Astrocyte (in vitro differentiated cells and primary cell): ENCODE data around the gene PLCXD3. TPM values are rescaled to one million over a fixed set of nuclear protein-coding genes. Genes with fewer than 3 reads are reported as not detected.
"Not testable (repeated sequence)": the region's sequence is repeated elsewhere in the genome, so short reads cannot be mapped to it uniquely, and the experiment has no call there.

Experiments used
- DNase-seq: peaks from one replicate; pipeline ENCODE4 v3.0.0-alpha.2; 2010; ENCODE audit warnings: low read depth
- FAIRE-seq: peaks from 2 replicates; lab custom pipeline; 2011; peaks lifted over from hg19 to GRCh38; lab: Jason Lieb, UNC
- H2AFZ ChIP-seq: 2 replicates; pipeline ENCODE4 v1.6.0; 2012; ENCODE audit warnings: low read depth, low read length, inconsistent platforms
- H3K27ac ChIP-seq: 2 replicates; pipeline ENCODE4 v1.5.1; 2011; ENCODE audit warnings: low read depth, low read length, inconsistent platforms
- H3K27me3 ChIP-seq: 2 replicates; pipeline ENCODE4 v1.6.0; 2011; ENCODE audit warnings: low read length, inconsistent platforms; ENCODE audit not compliant: insufficient read depth
- H3K36me3 ChIP-seq: 2 replicates; pipeline ENCODE4 v1.5.1; 2011; ENCODE audit warnings: low read length, inconsistent platforms; ENCODE audit not compliant: insufficient read depth
- H3K4me1 ChIP-seq: 2 replicates; pipeline ENCODE4 v1.5.1; 2011; ENCODE audit warnings: low read length, inconsistent platforms; ENCODE audit not compliant: insufficient read depth
- H3K4me2 ChIP-seq: 2 replicates; pipeline ENCODE4 v1.6.0; 2012; ENCODE audit warnings: low read length, inconsistent platforms
- H3K4me3 ChIP-seq: 2 replicates; pipeline ENCODE4 v1.5.1; 2011; ENCODE audit warnings: low read depth, mild to moderate bottlenecking, low read length, inconsistent platforms; ENCODE audit not compliant: insufficient read depth
- H3K79me2 ChIP-seq: 2 replicates; pipeline ENCODE4 v1.6.0; 2012; ENCODE audit warnings: mild to moderate bottlenecking, low read length, inconsistent platforms; ENCODE audit not compliant: insufficient read depth
- H3K9ac ChIP-seq: 2 replicates; pipeline ENCODE4 v1.6.0; 2012; ENCODE audit warnings: mild to moderate bottlenecking, low read length, inconsistent platforms
- H3K9me3 ChIP-seq: 2 replicates; pipeline ENCODE4 v1.5.1; 2012; ENCODE audit warnings: low read depth, mild to moderate bottlenecking, low read length, inconsistent platforms; ENCODE audit not compliant: insufficient read depth
- H4K20me1 ChIP-seq: 2 replicates; pipeline ENCODE4 v1.6.0; 2012; ENCODE audit warnings: low read length, inconsistent platforms; ENCODE audit not compliant: insufficient read depth
- H3K27ac Mint-ChIP-seq: one replicate; pipeline ENCODE4 v1.8.0; 2021; ENCODE audit warnings: mild to moderate bottlenecking, mixed read lengths; ENCODE audit not compliant: unreplicated experiment
- H3K27me3 Mint-ChIP-seq: one replicate; pipeline ENCODE4 v1.8.0; 2021; ENCODE audit warnings: low read depth, mixed read lengths; ENCODE audit not compliant: unreplicated experiment
- H3K36me3 Mint-ChIP-seq: one replicate; pipeline ENCODE4 v1.8.0; 2021; ENCODE audit warnings: low read depth, mixed read lengths; ENCODE audit not compliant: unreplicated experiment
- H3K4me1 Mint-ChIP-seq: one replicate; pipeline ENCODE4 v1.8.0; 2021; ENCODE audit warnings: low read depth, mixed read lengths; ENCODE audit not compliant: unreplicated experiment
- H3K4me3 Mint-ChIP-seq: one replicate; pipeline ENCODE4 v1.8.0; 2021; ENCODE audit warnings: mild to moderate bottlenecking, moderate library complexity, mixed read lengths; ENCODE audit not compliant: unreplicated experiment
- H3K9me3 Mint-ChIP-seq: one replicate; pipeline ENCODE4 v1.8.0; 2021; ENCODE audit warnings: mild to moderate bottlenecking, mixed read lengths; ENCODE audit not compliant: unreplicated experiment
- CTCF ChIP-seq: IDR thresholded peaks from 2 replicates; pipeline ENCODE4 v1.5.1; 2011; ENCODE audit warnings: low read depth, mild to moderate bottlenecking, inconsistent platforms, low read length, moderate library complexity; ENCODE audit not compliant: insufficient read depth
- EZH2 ChIP-seq: IDR thresholded peaks from 2 replicates; pipeline ENCODE4 v1.6.1; 2012; ENCODE audit warnings: mild to moderate bottlenecking, low read length, inconsistent platforms; ENCODE audit not compliant: insufficient read depth
- total RNA-seq: library from RNA; stranded (reverse); gene quantifications from 2 replicates; pipeline ENCODE4 v1.2.1, GENCODE V29; 2021

Gene PLCXD3
- total RNA-seq, 1 donor from 2014 or later, result 1.6 TPM

- H3K4me1 ChIP-seq, result no peaks in the 10 kb centered on the region
- Mint-ChIP-seq H3K27me3 (no peaks in the 10 kb centered on the region), H3K4me3 (no peak overlapping the region)
Observed at GRCh38 chr5:41485533-41485932, 24.9 kb downstream of the PLCXD3 start.

GRCh38 chr5:41482715-41483114, 27.7 kb downstream of the PLCXD3 start:
- Histone ChIP-seq H4K20me1 (no peaks in the 10 kb centered on the region), H3K79me2 (no peaks in the 10 kb centered on the region), H3K9me3 (no peaks in the 10 kb centered on the region), H3K4me2 (no peak overlapping the region), H3K4me3 (no peak overlapping the region), H3K27ac (no peak overlapping the region), H3K9ac (no peak overlapping the region), H3K27me3 (no peaks in the 10 kb centered on the region), H3K4me1 (no peaks in the 10 kb centered on the region), H2AFZ (no peak overlapping the region), H3K36me3 (no peaks in the 10 kb centered on the region)
- Mint-ChIP-seq H3K4me3 (no peak overlapping the region), H3K27ac (no peak overlapping the region), H3K4me1 (no peaks in the 10 kb centered on the region), H3K27me3 (no peaks in the 10 kb centered on the region), H3K36me3 (no peaks in the 10 kb centered on the region), H3K9me3 (peaks cover 3% of the 10 kb centered on the region)
- FAIRE-seq (no peak), DNase-seq (no peak)
- TF ChIP-seq EZH2 (no peak), CTCF (no peak)

More at GRCh38 chr5:41485533-41485932, 24.9 kb downstream of the PLCXD3 start:
- Mint-ChIP-seq H3K9me3 (peaks cover 3% of the 10 kb centered on the region), H3K27ac (no peak overlapping the region), H3K4me1 (no peaks in the 10 kb centered on the region), H3K36me3 (no peaks in the 10 kb centered on the region)
- no peak overlapping the region for H3K27ac ChIP-seq
- H3K9ac ChIP-seq, result no peak overlapping the region
- no peaks in the 10 kb centered on the region for H3K79me2 ChIP-seq
- no peaks in the 10 kb centered on the region for H3K9me3 ChIP-seq
- FAIRE-seq (no peak), DNase-seq (no peak)
- H4K20me1 ChIP-seq, result no peaks in the 10 kb centered on the region
- H3K4me3 ChIP-seq, result no peak overlapping the region
- H3K4me2 ChIP-seq, result no peak overlapping the region
- TF ChIP-seq CTCF (no peak), EZH2 (no peak)
- no peaks in the 10 kb centered on the region for H3K36me3 ChIP-seq
- no peak overlapping the region for H2AFZ ChIP-seq
- H3K27me3 ChIP-seq, result no peaks in the 10 kb centered on the region

GRCh38 chr5:41482173-41482572, 28.2 kb downstream of the PLCXD3 start:
- FAIRE-seq (no peak), DNase-seq (no peak)
- H3K27ac ChIP-seq, result no peak overlapping the region
- H3K27ac Mint-ChIP-seq, result no peak overlapping the region
- H3K4me1 ChIP-seq, result no peaks in the 10 kb centered on the region
- no peak overlapping the region for H3K4me3 ChIP-seq
- TF ChIP-seq CTCF (no peak), EZH2 (no peak)
- H3K4me2 ChIP-seq, result no peak overlapping the region
- no peaks in the 10 kb centered on the region for H3K36me3 Mint-ChIP-seq
- no peak overlapping the region for H3K9ac ChIP-seq
- no peak overlapping the region for H2AFZ ChIP-seq
- H3K27me3 Mint-ChIP-seq, result no peaks in the 10 kb centered on the region
- no peaks in the 10 kb centered on the region for H3K9me3 ChIP-seq
- H3K9me3 Mint-ChIP-seq, result no peaks in the 10 kb centered on the region
- no peaks in the 10 kb centered on the region for H3K4me1 Mint-ChIP-seq
- H3K27me3 ChIP-seq, result no peaks in the 10 kb centered on the region
- H3K4me3 Mint-ChIP-seq, result no peak overlapping the region
- H3K36me3 ChIP-seq, result no peaks in the 10 kb centered on the region
- H4K20me1 ChIP-seq, result no peaks in the 10 kb centered on the region
- H3K79me2 ChIP-seq, result no peaks in the 10 kb centered on the region

DNA sequence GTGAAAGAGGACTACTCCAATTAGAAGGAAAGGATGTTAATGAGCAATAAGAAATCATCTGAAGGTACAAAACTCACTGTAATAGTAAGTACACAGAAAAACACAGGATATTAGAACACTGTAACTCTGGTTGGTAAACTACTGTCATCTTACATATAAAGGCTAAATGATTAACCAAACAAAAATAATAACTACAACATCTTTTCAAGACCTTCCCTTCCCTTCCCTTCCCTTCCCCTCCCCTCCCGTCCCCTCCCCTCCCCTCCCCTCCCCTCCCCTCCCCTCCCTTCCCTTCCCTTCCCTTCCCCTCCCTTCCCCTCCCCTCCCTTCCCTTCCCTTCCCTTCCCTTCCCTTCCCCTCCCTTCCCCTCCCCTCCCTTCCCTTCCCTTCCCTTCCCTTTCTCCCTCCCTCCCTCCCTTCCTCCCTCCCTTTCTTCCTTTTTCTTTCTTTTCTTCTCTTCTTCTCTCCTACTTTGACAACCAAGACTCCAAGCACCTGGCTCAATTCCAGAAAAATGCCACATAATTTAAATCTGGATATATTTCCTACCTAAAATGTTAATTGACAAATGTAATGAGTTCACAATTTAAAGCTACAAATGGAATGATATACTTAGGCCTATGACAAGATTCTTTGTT, 38.7 kb downstream of the PLCXD3 start:
- not testable (repeated sequence) for H3K27ac Mint-ChIP-seq

More for the DNA sequence above, 38.7 kb downstream of the PLCXD3 start:
- H3K9me3 Mint-ChIP-seq, result peaks cover 15% of the 10 kb centered on the region
- FAIRE-seq, H3K4me1 Mint-ChIP-seq, H3K4me3 ChIP-seq, H3K27ac ChIP-seq, H2AFZ ChIP-seq, H3K4me2 ChIP-seq, H3K27me3 ChIP-seq, H4K20me1 ChIP-seq, H3K4me1 ChIP-seq, H3K4me3 Mint-ChIP-seq, H3K36me3 ChIP-seq, H3K79me2 ChIP-seq, H3K9me3 ChIP-seq, H3K27me3 Mint-ChIP-seq, DNase-seq, H3K36me3 Mint-ChIP-seq, H3K9ac ChIP-seq: not testable (repeated sequence)
